Keratinocyte (primary cell): Measurements from ENCODE around the gene NFKBIL1. TPM values are rescaled to one million over a fixed set of nuclear protein-coding genes. Genes with fewer than 3 reads are reported as not detected.

Source experiments
- DNase-seq: peaks from one replicate; pipeline ENCODE4 v3.0.0-alpha.2; 2011; ENCODE audit warnings: low read depth, missing footprints, low spot score
- FAIRE-seq: peaks from 2 replicates; lab custom pipeline; 2011; peaks lifted over from hg19 to GRCh38; lab: Jason Lieb, UNC
- H2AFZ ChIP-seq: 2 replicates; pipeline ENCODE4 v1.6.0; 2012; ENCODE audit warnings: low read length, control low read depth, inconsistent platforms; ENCODE audit not compliant: control insufficient read depth
- H3K27ac ChIP-seq: 2 replicates; pipeline ENCODE4 v1.5.1; 2011; ENCODE audit warnings: low read length; ENCODE audit not compliant: control insufficient read depth, insufficient read depth
- H3K27me3 ChIP-seq: 3 replicates; pipeline ENCODE4 v1.6.0; 2011; ENCODE audit warnings: low read length; ENCODE audit not compliant: control insufficient read depth, insufficient read depth; ENCODE audit errors: extremely low read depth
- H3K36me3 ChIP-seq, 2 experiments: 2 replicates in 1 of 2; 3 replicates in 1 of 2; pipeline ENCODE4 v1.5.1; 2011; ENCODE audit warnings: low read length in 2 of 2, mild to moderate bottlenecking in 1 of 2; ENCODE audit not compliant: control insufficient read depth in 2 of 2, insufficient read depth in 2 of 2; ENCODE audit errors: extremely low read depth in 1 of 2
- H3K4me1 ChIP-seq: 3 replicates; pipeline ENCODE4 v1.5.1; 2011; ENCODE audit warnings: low read length; ENCODE audit not compliant: control insufficient read depth, insufficient read depth; ENCODE audit errors: extremely low read depth
- H3K4me2 ChIP-seq: 3 replicates; pipeline ENCODE4 v1.6.0; 2011; ENCODE audit warnings: low read depth, low read length; ENCODE audit not compliant: control insufficient read depth, insufficient read depth; ENCODE audit errors: extremely low read depth
- H3K4me3 ChIP-seq, 3 experiments: fragments of 200-600 bp in 1 of 3; sonication (generic) in 1 of 3; 2 replicates in 2 of 3; 3 replicates in 1 of 3; pipeline ENCODE4 v1.5.1; 2011 to 2016; ENCODE audit warnings: low read length in 3 of 3, mild to moderate bottlenecking in 3 of 3, control low read depth in 2 of 3, inconsistent platforms in 1 of 3, low read depth in 1 of 3, mixed read lengths in 1 of 3, mixed run types in 1 of 3, moderate library complexity in 1 of 3; ENCODE audit not compliant: control insufficient read depth in 2 of 3, insufficient read depth in 2 of 3; ENCODE audit errors: extremely low read depth in 1 of 3
- H3K79me2 ChIP-seq: 2 replicates; pipeline ENCODE4 v1.6.0; 2012; ENCODE audit warnings: low read length; ENCODE audit not compliant: control insufficient read depth, insufficient read depth
- H3K9ac ChIP-seq: 3 replicates; pipeline ENCODE4 v1.6.0; 2011; ENCODE audit warnings: low read length; ENCODE audit not compliant: control insufficient read depth, insufficient read depth; ENCODE audit errors: extremely low read depth
- H3K9me1 ChIP-seq: 3 replicates; pipeline ENCODE4 v1.6.0; 2011; ENCODE audit warnings: low read length; ENCODE audit not compliant: control insufficient read depth, insufficient read depth; ENCODE audit errors: extremely low read depth
- H3K9me3 ChIP-seq: 2 replicates; pipeline ENCODE4 v1.5.1; 2012; ENCODE audit warnings: low read depth, low read length; ENCODE audit not compliant: control insufficient read depth
- H4K20me1 ChIP-seq: 3 replicates; pipeline ENCODE4 v1.6.0; 2011; ENCODE audit warnings: low read length; ENCODE audit not compliant: control insufficient read depth, insufficient read depth; ENCODE audit errors: extremely low read depth
- EZH2 ChIP-seq: IDR thresholded peaks from one replicate; pipeline ENCODE4 v1.6.1; 2012; ENCODE audit warnings: inconsistent platforms, mild to moderate bottlenecking, low read length, moderate library complexity
- dilution Hi-C: fragments of 300-500 bp; cut with MboI; formaldehyde crosslinking; loops from one replicate; pipeline ENCODE4 v1.7.0; 2020; ENCODE audit warnings: low sequenced_read_pairs; ENCODE audit not compliant: extremely low pct_ligation_motif_present
- polyA plus RNA-seq, 5 experiments: library from polyadenylated mRNA; depleted of rRNA in 3 of 5; stranded (reverse) in 3 of 5; stranded (forward) in 1 of 5; unstranded in 1 of 5; fragments of >200 nt; gene quantifications; 1 replicate in 1 of 5; 2 replicates in 3 of 5; 3 replicates in 1 of 5; pipeline versions ENCODE4 v1.2.1 to v1.2.3, GENCODE V29; 2011 to 2012; ENCODE audit warnings: missing spikeins in 2 of 5, low read depth in 1 of 5, low replicate concordance in 1 of 5
- TF ChIP-seq, protein P1 (sequence below), 3 experiments: IDR thresholded peaks in 1 of 3; conservative IDR thresholded peaks in 1 of 3; optimal IDR thresholded peaks in 1 of 3; 2 replicates in 2 of 3; 3 replicates in 1 of 3; pipeline versions ENCODE3 to v1.5.1; 2011; ENCODE audit warnings: low read length in 3 of 3, mild to moderate bottlenecking in 3 of 3, moderate library complexity in 2 of 3, control low read depth in 1 of 3, inconsistent platforms in 1 of 3; ENCODE audit not compliant: insufficient read depth in 2 of 3; ENCODE audit errors: extremely low read depth in 1 of 3

NFKBIL1 gene
- polyA plus RNA-seq, 1 donor (not counting 4 experiments of a cell fraction or from before 2014, with no cell fraction given): 4.8 TPM

GRCh38 chr6:31535538-31536324 is 11.7 kb upstream of the NFKBIL1 start:
- Histone ChIP-seq H4K20me1 (peaks cover 46% of the 10 kb centered on the region), H3K4me3 (no peak overlapping the region), H3K27me3 (no peaks in the 10 kb centered on the region), H3K36me3 (peaks cover 50 to 73% of the 10 kb centered on the region in 2 experiments), H3K4me2 (no peak overlapping the region), H3K9me1 (no peaks in the 10 kb centered on the region), H3K4me1 (peaks cover 23% of the 10 kb centered on the region), H2AFZ (no peak overlapping the region), H3K9ac (no peak overlapping the region), H3K27ac (no peak overlapping the region), H3K79me2 (peaks cover 71% of the 10 kb centered on the region), H3K9me3 (no peaks in the 10 kb centered on the region)
- dilution Hi-C loops: no loop called here
- FAIRE-seq: no peak
- DNase-seq: no peak
- TF ChIP-seq, protein P1, sequence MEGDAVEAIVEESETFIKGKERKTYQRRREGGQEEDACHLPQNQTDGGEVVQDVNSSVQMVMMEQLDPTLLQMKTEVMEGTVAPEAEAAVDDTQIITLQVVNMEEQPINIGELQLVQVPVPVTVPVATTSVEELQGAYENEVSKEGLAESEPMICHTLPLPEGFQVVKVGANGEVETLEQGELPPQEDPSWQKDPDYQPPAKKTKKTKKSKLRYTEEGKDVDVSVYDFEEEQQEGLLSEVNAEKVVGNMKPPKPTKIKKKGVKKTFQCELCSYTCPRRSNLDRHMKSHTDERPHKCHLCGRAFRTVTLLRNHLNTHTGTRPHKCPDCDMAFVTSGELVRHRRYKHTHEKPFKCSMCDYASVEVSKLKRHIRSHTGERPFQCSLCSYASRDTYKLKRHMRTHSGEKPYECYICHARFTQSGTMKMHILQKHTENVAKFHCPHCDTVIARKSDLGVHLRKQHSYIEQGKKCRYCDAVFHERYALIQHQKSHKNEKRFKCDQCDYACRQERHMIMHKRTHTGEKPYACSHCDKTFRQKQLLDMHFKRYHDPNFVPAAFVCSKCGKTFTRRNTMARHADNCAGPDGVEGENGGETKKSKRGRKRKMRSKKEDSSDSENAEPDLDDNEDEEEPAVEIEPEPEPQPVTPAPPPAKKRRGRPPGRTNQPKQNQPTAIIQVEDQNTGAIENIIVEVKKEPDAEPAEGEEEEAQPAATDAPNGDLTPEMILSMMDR (optimal IDR thresholded peaks at IDR 0.05 in 1 of 3, IDR thresholded peaks at IDR 0.05 in 1 of 3, conservative IDR thresholded peaks at IDR 0.05 in 1 of 3; ENCODE audit: extremely low read depth in 1 of 3, insufficient read depth in 2 of 3, low read length in 3 of 3): no peak
- no peak for TF ChIP-seq EZH2

- no peak overlapping the region for H2AFZ ChIP-seq
- peak overlapping the region; percentile 49 for H3K9ac ChIP-seq
- TF ChIP-seq, protein P1 (optimal IDR thresholded peaks at IDR 0.05 in 1 of 3, IDR thresholded peaks at IDR 0.05 in 1 of 3, conservative IDR thresholded peaks at IDR 0.05 in 1 of 3; ENCODE audit: extremely low read depth in 1 of 3, insufficient read depth in 2 of 3, low read length in 3 of 3): no peak
- TF ChIP-seq EZH2: no peak
- peaks cover 43% of the 10 kb centered on the region for H4K20me1 ChIP-seq
- no peaks in the 10 kb centered on the region for H3K9me3 ChIP-seq
- peak overlapping the region in 2 of 3 experiments; percentile 41 to 97 for H3K4me3 ChIP-seq
- FAIRE-seq: no peak
- H3K4me2 ChIP-seq: peak overlapping the region; percentile 98
- dilution Hi-C loops: no loop called here
- H3K27ac ChIP-seq: peak overlapping the region; percentile 24
- peaks cover 27% of the 10 kb centered on the region for H3K4me1 ChIP-seq
- H3K36me3 ChIP-seq: peaks cover 32 to 57% of the 10 kb centered on the region in 2 experiments
- DNase-seq: no peak
- no peaks in the 10 kb centered on the region for H3K9me1 ChIP-seq
- no peaks in the 10 kb centered on the region for H3K27me3 ChIP-seq
- H3K79me2 ChIP-seq: peaks cover 77% of the 10 kb centered on the region
Measured at GRCh38 chr6:31538805-31539400, 8.5 kb upstream of the NFKBIL1 start.
